T-cell (primary cell): ENCODE results near the gene GAS2L2. TPM values are rescaled to one million over a fixed set of nuclear protein-coding genes. Genes with fewer than 3 reads are reported as not detected.
A peak's percentile ranks its signal among the peaks of the same experiment; 100 is the strongest.

ENCODE experiments used
- ATAC-seq, 4 experiments: fragments of 200-7000 bp in 3 of 4; fragments of 150-1000 bp in 1 of 4; cut with Tn5 transposase; replicated peaks in 1 of 4; 1 replicate in 3 of 4; 2 replicates in 1 of 4; pipeline ENCODE4 v1.10.0; 2021; ENCODE audit warnings: moderate library complexity in 3 of 4, mild to moderate bottlenecking in 2 of 4, moderate number of reproducible peaks in 1 of 4
- CTCF ChIA-PET, 2 donors: fragments of 300-600 bp; sonication (Branson Sonifier 250); formaldehyde crosslinking; loops; one replicate each; lab custom pipeline; 2022; ENCODE audit warnings: antibody characterized with exemption in 2 of 2; lab: Charles Lee
- POLR2A ChIA-PET, 2 donors: fragments of 300-600 bp; sonication (Branson Sonifier 250); formaldehyde crosslinking; loops; one replicate each; lab custom pipeline; 2022; ENCODE audit warnings: antibody characterized with exemption in 2 of 2; lab: Charles Lee
- DNase-seq, 35 experiments: peaks; one replicate each; pipeline versions ENCODE4 v3.0.0 to v3.0.0-alpha.2; 2013 to 2023
- H3K27ac ChIP-seq: one replicate; pipeline ENCODE4 v1.5.1; 2013; ENCODE audit warnings: low read length
- H3K27me3 ChIP-seq, 2 experiments: replicated peaks in 1 of 2; 1 replicate in 1 of 2; 2 replicates in 1 of 2; pipeline versions ENCODE4 v1.6.1 to v1.7.0; 2013; ENCODE audit warnings: low read length in 1 of 2, mixed read lengths in 1 of 2; ENCODE audit not compliant: control insufficient read depth in 2 of 2, insufficient read depth in 2 of 2; ENCODE audit errors: extremely low read depth in 1 of 2
- H3K36me3 ChIP-seq, 2 donors: 1 replicate in 1 of 2; 2 replicates in 1 of 2; pipeline versions ENCODE4 v1.6.1 to v1.7.0; 2013; ENCODE audit warnings: low read length in 1 of 2; ENCODE audit not compliant: control insufficient read depth in 2 of 2, insufficient read depth in 1 of 2; ENCODE audit errors: extremely low read depth in 1 of 2
- H3K4me1 ChIP-seq, 2 experiments: 1 replicate in 1 of 2; 2 replicates in 1 of 2; pipeline versions ENCODE4 v1.6.1 to v1.7.0; 2013; ENCODE audit warnings: low read length in 2 of 2, mixed read lengths in 1 of 2; ENCODE audit not compliant: insufficient read depth in 2 of 2, control insufficient read depth in 1 of 2; ENCODE audit errors: extremely low read depth in 1 of 2
- H3K4me3 ChIP-seq, 2 donors: 1 replicate in 1 of 2; 2 replicates in 1 of 2; pipeline versions ENCODE4 v1.5.1 to v1.7.0; 2013; ENCODE audit warnings: mild to moderate bottlenecking in 2 of 2, low read length in 1 of 2, moderate library complexity in 1 of 2; ENCODE audit not compliant: control insufficient read depth in 1 of 2; ENCODE audit errors: extremely low read depth in 1 of 2
- H3K9me3 ChIP-seq: 2 replicates; pipeline ENCODE4 v1.7.0; 2013
- H3K27ac Mint-ChIP-seq, 2 donors: one replicate each; pipeline ENCODE4 v1.8.0; 2020 to 2021; ENCODE audit warnings: mild to moderate bottlenecking in 2 of 2, mixed read lengths in 2 of 2
- H3K27me3 Mint-ChIP-seq, 2 donors: one replicate each; pipeline ENCODE4 v1.8.0; 2021 to 2022; ENCODE audit warnings: mixed read lengths in 2 of 2
- H3K36me3 Mint-ChIP-seq: one replicate; pipeline ENCODE4 v1.8.0; 2021; ENCODE audit warnings: mixed read lengths
- H3K4me1 Mint-ChIP-seq, 3 donors: one replicate each; pipeline ENCODE4 v1.8.0; 2020 to 2022; ENCODE audit warnings: mixed read lengths in 3 of 3, mild to moderate bottlenecking in 1 of 3
- H3K4me3 Mint-ChIP-seq, 3 donors: one replicate each; pipeline ENCODE4 v1.8.0; 2020 to 2022; ENCODE audit warnings: mild to moderate bottlenecking in 3 of 3, mixed read lengths in 3 of 3, moderate library complexity in 3 of 3
- H3K9me3 Mint-ChIP-seq, 3 donors: one replicate each; pipeline ENCODE4 v1.8.0; 2020 to 2022; ENCODE audit warnings: mixed read lengths in 3 of 3
- whole genome bisulfite sequencing: methylation state at CpG from one replicate; pipeline ENCODE4 v1.1.5; 2013; ENCODE audit warnings: missing lambda C conversion rate; ENCODE audit not compliant: insufficient coverage; 5-methylcytosine and 5-hydroxymethylcytosine counted together
- total RNA-seq, 35 experiments: library from RNA in 6 of 35; stranded (reverse) in 6 of 35; fragments of 120-200 nt in 1 of 35; gene quantifications; one replicate each; pipeline versions ENCODE4 v1.2.1 to v1.2.4 and lab custom pipeline; 2013 to 2026

Gene GAS2L2
- total RNA-seq, 5 donors from 2014 or later (not counting 1 experiment from before 2014, with no cell fraction given): 0.07 to 0.26 (median 0.21) TPM; not detected in 1

DNA sequence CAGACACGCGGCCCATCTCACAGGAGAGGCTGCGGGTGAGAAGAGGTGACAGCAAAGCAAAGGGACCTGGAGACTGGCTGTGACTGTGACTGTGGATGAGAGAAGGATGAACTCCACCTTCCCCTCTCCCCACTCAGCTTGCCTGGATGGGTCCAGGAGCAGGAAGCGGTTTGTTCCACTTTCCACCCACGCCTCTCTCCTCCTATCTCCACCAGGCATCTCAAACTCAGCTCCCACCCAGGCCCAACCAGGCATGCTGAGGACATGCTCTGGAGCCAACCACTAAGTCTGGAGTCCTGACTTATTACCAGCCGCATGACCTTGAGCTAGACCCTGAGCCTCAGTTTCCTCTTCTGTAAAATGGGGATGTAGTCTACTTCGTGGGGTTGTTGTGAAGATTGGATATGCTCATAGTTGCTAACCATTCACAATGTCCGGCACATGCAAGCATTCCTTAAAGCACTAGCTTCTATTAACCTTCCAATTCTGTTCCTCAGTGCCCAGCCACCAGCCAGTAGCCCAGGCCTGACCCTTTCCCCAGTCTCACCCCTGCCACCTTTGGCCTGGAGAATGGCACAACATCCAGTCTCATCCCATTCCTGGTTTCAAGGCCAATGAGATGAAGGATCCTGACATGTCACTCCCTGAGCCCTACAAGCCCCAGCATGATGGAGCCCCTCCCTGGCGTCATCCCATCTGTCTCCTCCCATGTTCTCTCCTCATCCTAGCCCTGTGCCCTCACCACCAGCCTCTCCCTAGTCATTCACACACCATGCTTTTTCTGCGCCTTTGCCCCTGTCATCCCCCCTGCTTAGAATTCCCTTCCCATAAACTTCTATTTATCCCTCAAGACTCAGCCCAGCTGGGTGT, 2.3 kb downstream of the GAS2L2 start:
- POLR2A ChIA-PET: interaction anchor here in 1 of 2 donors (0.5 kb wide), 1 partner anchor 58 kb away, joined by 3 read pairs; the partner anchor contains the start of gene TAF15
- Mint-ChIP-seq H3K4me3 (no peak overlapping the region), H3K27ac (peak overlapping the region in 1 of 2 donors; percentile 43), H3K9me3 (no peaks in the 10 kb centered on the region), H3K27me3 (peaks cover 29 to 53% of the 10 kb centered on the region in 2 donors), H3K4me1 (peaks cover 0 to 13% (median 12%) of the 10 kb centered on the region in 3 donors), H3K36me3 (no peaks in the 10 kb centered on the region)
- 79% methylated on average over 5 of the region's 10 CpGs for WGBS
- Histone ChIP-seq H3K27me3 (peaks cover 0 to 60% of the 10 kb centered on the region in 2 experiments), H3K4me3 (no peak overlapping the region), H3K27ac (no peak overlapping the region), H3K36me3 (no peaks in the 10 kb centered on the region), H3K9me3 (no peaks in the 10 kb centered on the region), H3K4me1 (peaks cover 0 to 13% of the 10 kb centered on the region in 2 experiments)
- no peak for ATAC-seq
- CTCF ChIA-PET: interaction anchor here (0.5 to 3.7 kb wide), 4 partner anchors 13 to 1396 kb away, joined by 4 to 38 read pairs (median 6); no protein-coding TSS in a partner anchor
- DNase-seq: no peak

DNA sequence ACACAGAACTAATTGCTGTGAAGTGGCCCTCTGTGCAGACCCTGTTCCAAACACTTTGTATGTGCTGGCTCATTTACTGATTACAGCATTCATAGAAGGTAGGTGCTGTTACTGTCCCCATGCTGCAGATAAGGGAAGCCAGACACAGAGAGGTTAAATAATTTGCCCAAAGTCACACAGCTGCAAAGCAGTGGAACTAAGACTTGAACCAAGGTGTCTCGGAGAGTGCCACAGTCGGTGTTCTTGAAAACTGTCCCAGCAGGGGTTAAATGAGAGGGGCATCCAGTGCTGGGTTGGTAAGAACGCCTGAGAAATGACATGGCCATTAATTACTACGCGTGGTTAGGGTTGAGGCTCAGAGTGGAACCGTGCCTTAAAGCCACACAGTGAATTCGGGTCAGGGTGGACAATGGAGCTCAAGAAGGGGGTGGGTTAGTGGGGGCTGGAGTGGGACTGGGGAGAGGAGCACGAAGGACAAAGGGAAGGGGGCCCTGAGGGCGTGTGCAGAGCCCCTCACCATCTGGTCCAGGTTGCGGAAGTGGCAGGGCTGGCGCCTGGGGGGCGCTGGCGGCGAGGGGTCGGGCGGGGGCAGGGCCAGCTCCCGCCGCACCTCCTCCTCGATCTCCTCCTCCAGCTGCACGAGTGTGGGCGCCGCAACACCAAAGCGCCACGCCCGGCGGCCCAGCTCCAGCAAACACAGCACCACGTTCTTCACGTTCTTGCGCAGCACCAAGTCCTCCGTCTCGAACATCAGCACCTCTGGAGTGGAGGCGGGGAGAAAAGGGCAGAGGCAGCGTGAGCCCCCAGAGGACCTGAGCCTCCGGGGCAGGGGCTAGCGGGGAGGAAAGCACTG, 3.3 kb downstream of the GAS2L2 start:
- H3K36me3 ChIP-seq: no peaks in the 10 kb centered on the region
- H3K9me3 ChIP-seq: no peaks in the 10 kb centered on the region
- DNase-seq (no peak), ATAC-seq (no peak)
- POLR2A ChIA-PET: interaction anchor here in 1 of 2 donors (0.5 kb wide), 1 partner anchor 59 kb away, joined by 3 read pairs; the partner anchor contains the start of gene TAF15
- Mint-ChIP-seq H3K27me3 (peaks cover 29 to 53% of the 10 kb centered on the region in 2 donors), H3K27ac (peak overlapping the region in 1 of 2 donors; percentile 43), H3K9me3 (no peaks in the 10 kb centered on the region), H3K4me1 (peaks cover 0 to 13% (median 12%) of the 10 kb centered on the region in 3 donors), H3K36me3 (no peaks in the 10 kb centered on the region), H3K4me3 (peak overlapping the region in 1 of 3 donors; percentile 35)
- 18% methylated on average over 32 of the region's 35 CpGs for WGBS
- CTCF ChIA-PET: interaction anchor here (0.5 to 3.7 kb wide), 6 partner anchors 11 to 1395 kb away, joined by 4 to 38 read pairs (median 6); no protein-coding TSS in a partner anchor
- H3K4me1 ChIP-seq: peaks cover 0 to 13% of the 10 kb centered on the region in 2 experiments
- no peak overlapping the region for H3K27ac ChIP-seq
- peaks cover 0 to 70% of the 10 kb centered on the region in 2 experiments for H3K27me3 ChIP-seq
- no peak overlapping the region for H3K4me3 ChIP-seq

DNA sequence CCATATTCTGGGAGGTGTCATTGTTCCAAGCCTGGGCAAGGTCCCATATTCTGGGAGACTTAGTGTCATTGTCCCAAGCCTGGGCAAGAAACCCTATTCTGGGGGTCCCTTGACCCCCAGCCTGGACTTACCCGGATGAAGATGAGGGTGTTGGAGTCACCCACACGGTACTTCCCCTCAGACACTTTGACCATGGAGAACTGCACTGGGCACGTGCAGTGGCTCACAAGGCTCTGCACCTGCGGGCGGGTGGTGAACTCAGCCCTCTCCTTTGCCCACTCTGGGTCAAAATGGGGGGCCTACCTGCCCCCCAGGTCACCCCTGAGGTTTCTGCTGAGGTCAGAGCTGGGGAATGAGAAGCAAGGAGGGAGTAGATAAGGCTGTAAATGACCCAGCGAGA, 4.1 kb downstream of the GAS2L2 start:
- Mint-ChIP-seq H3K36me3 (no peaks in the 10 kb centered on the region), H3K4me3 (no peak overlapping the region), H3K4me1 (peaks cover 0 to 13% (median 12%) of the 10 kb centered on the region in 3 donors), H3K9me3 (no peaks in the 10 kb centered on the region), H3K27me3 (peaks cover 29 to 58% of the 10 kb centered on the region in 2 donors), H3K27ac (no peak overlapping the region)
- Histone ChIP-seq H3K27me3 (peaks cover 0 to 78% of the 10 kb centered on the region in 2 experiments), H3K9me3 (no peaks in the 10 kb centered on the region), H3K4me3 (no peak overlapping the region), H3K36me3 (no peaks in the 10 kb centered on the region), H3K4me1 (peaks cover 0 to 13% of the 10 kb centered on the region in 2 experiments), H3K27ac (no peak overlapping the region)
- CTCF ChIA-PET: interaction anchor here (1.8 to 3.7 kb wide), 3 partner anchors 15 to 137 kb away, joined by 5 to 38 read pairs (median 33); no protein-coding TSS in a partner anchor
- ATAC-seq (no peak), DNase-seq (no peak)
- POLR2A ChIA-PET: interaction anchor here in 1 of 2 donors (0.5 kb wide), 1 partner anchor 89 kb away, joined by 4 read pairs; no protein-coding TSS in a partner anchor
- 90% methylated on average over 1 of the region's 6 CpGs for WGBS

DNA sequence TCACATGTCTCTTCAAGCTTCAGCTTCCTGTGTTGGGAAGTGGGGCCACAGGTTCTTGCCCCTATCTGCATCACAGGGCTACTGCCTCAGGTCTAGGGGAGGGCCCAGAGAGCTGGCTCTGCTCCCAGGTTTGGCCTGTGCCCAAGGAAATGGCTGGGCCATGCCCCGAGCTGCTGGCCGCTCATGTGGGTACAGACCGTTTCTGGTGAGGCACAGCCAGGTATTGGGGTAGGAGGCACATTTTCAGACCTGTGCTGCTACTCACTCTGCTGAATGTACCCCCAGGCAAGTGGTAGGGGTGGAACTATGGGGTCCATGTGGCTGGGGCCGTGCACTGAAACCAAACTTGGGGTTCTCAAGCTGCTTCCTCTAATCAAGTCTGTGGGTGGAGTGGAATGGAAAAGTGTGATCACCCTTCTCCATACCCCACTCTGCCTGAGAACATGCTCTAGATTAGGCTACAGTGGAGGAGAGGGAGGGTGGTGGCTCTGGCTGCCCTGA, 4.6 kb downstream of the GAS2L2 start:
- WGBS: 20% methylated on average over 1 of the region's 4 CpGs
- Mint-ChIP-seq H3K4me3 (no peak overlapping the region), H3K36me3 (no peaks in the 10 kb centered on the region), H3K27ac (no peak overlapping the region), H3K4me1 (peaks cover 0 to 13% (median 12%) of the 10 kb centered on the region in 3 donors), H3K27me3 (peaks cover 33 to 63% of the 10 kb centered on the region in 2 donors), H3K9me3 (no peaks in the 10 kb centered on the region)
- DNase-seq: no peak
- CTCF ChIA-PET: interaction anchor here (0.8 to 3.7 kb wide), 4 partner anchors 8 to 136 kb away, joined by 8 to 38 read pairs (median 22); no protein-coding TSS in a partner anchor
- ATAC-seq: no peak
- Histone ChIP-seq H3K27me3 (peaks cover 0 to 84% of the 10 kb centered on the region in 2 experiments), H3K9me3 (no peaks in the 10 kb centered on the region), H3K4me3 (no peak overlapping the region), H3K4me1 (peaks cover 0 to 13% of the 10 kb centered on the region in 2 experiments), H3K27ac (no peak overlapping the region), H3K36me3 (no peaks in the 10 kb centered on the region)
- POLR2A ChIA-PET: interaction anchor here in 1 of 2 donors (0.5 kb wide), 1 partner anchor 89 kb away, joined by 4 read pairs; no protein-coding TSS in a partner anchor

DNA sequence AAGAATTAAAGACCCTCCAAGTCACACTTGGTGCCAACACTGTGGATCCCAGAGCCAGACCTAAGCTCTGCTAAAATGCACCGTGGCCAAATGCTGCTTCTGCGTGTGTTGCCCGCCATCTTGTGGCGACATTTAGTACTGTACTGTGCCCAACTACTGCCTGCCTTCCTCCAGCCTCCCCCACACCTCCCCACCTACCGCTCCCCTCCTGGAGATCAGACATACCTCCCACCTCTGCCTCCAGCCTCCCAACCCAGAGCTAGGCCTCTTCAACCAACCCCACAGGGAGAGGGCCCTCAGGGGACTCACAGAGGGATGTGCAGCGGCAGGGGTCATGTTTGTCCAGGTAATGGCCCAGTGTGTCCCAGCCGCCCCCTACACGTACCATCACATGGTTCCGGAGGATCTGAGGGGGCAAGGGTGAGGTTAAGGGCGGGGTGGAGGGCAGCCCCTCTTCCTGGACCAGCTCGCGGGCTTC, 5.5 kb downstream of the GAS2L2 start:
- DNase-seq: peak; percentile 49 to 89 (median 72)
- CTCF ChIA-PET: interaction anchor here (0.5 to 3.7 kb wide), 19 partner anchors 8 to 1327 kb away, joined by 3 to 38 read pairs (median 4); partner anchors contain the start of genes RAD51D (in 1 of the 2) and TAF15 (in 1 of the 2)
- peaks cover 0 to 13% of the 10 kb centered on the region in 2 experiments for H3K4me1 ChIP-seq
- 0% methylated on average over 1 of the region's 12 CpGs for WGBS
- Mint-ChIP-seq H3K36me3 (no peaks in the 10 kb centered on the region), H3K9me3 (no peaks in the 10 kb centered on the region), H3K27ac (no peak overlapping the region), H3K4me3 (no peak overlapping the region), H3K27me3 (peaks cover 33 to 61% of the 10 kb centered on the region in 2 donors), H3K4me1 (peaks cover 0 to 13% (median 12%) of the 10 kb centered on the region in 3 donors)
- peak; percentile 91 to 97 (median 93) for ATAC-seq
- no peak overlapping the region for H3K27ac ChIP-seq
- POLR2A ChIA-PET: no interaction called here
- no peaks in the 10 kb centered on the region for H3K9me3 ChIP-seq
- H3K36me3 ChIP-seq: no peaks in the 10 kb centered on the region
- H3K4me3 ChIP-seq: no peak overlapping the region
- H3K27me3 ChIP-seq: peaks cover 0 to 88% of the 10 kb centered on the region in 2 experiments
